Measurements from ENCODE around the gene CIC. TPM values are rescaled to one million over a fixed set of nuclear protein-coding genes. Genes with fewer than 3 reads are reported as not detected.

The CIC gene
- total RNA-seq, 1 donor from 2014 or later = 96.5 TPM

- intact Hi-C loops (cut with micrococcal nuclease) = no loop called here
- Mint-ChIP-seq H3K4me1 (peaks cover 45% of the 10 kb centered on the region), H3K27me3 (no peaks in the 10 kb centered on the region), H3K36me3 (ENCODE audit: low read depth) (peaks cover 27% of the 10 kb centered on the region), H3K4me3 (no peak overlapping the region), H3K27ac (no peak overlapping the region), H3K9me3 (no peaks in the 10 kb centered on the region)
- POLR2A ChIA-PET = no interaction called here
- no peak for DNase-seq
- TF ChIP-seq CTCF (IDR thresholded peaks at IDR 0.05) = no peak
- no peak for ATAC-seq (ENCODE audit: low read depth)
- CTCF ChIA-PET = no interaction called here
Measured at GRCh38 chr19:42271861-42272534, 2.9 kb downstream of the CIC start.

- Mint-ChIP-seq H3K36me3 (ENCODE audit: low read depth) (peaks cover 27% of the 10 kb centered on the region), H3K9me3 (no peaks in the 10 kb centered on the region), H3K27me3 (no peaks in the 10 kb centered on the region), H3K4me3 (no peak overlapping the region), H3K4me1 (peaks cover 44% of the 10 kb centered on the region), H3K27ac (no peak overlapping the region)
- TF ChIP-seq CTCF (IDR thresholded peaks at IDR 0.05) = no peak
- DNase-seq = no peak
- intact Hi-C loops (cut with micrococcal nuclease) = no loop called here
- ChIA-PET POLR2A (no interaction called here), CTCF (no interaction called here)
- ATAC-seq (ENCODE audit: low read depth) = no peak
Measured at GRCh38 chr19:42272535-42272897, 3.5 kb downstream of the CIC start.

DNA sequence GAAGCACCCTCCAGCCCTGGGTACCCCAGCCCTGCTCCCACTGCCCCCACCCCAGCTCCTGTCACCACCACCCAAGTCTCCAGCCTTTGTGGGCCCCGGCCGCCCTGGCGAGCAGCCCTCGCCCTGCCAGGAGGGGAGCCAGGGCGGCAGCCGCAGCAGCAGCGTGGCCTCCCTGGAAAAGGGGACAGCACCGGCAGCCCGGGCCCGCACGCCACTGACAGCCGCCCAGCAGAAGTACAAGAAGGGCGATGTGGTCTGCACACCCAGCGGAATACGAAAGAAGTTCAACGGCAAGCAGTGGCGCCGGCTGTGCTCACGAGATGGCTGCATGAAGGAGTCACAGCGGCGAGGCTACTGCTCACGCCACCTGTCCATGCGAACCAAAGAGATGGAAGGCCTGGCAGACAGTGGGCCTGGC, 3.9 kb downstream of the CIC start:
- no peak for TF ChIP-seq CTCF (IDR thresholded peaks at IDR 0.05)
- Mint-ChIP-seq H3K36me3 (ENCODE audit: low read depth) (peaks cover 27% of the 10 kb centered on the region), H3K9me3 (no peaks in the 10 kb centered on the region), H3K27ac (no peak overlapping the region), H3K4me1 (peaks cover 39% of the 10 kb centered on the region), H3K27me3 (no peaks in the 10 kb centered on the region), H3K4me3 (no peak overlapping the region)
- ChIA-PET CTCF (no interaction called here), POLR2A (no interaction called here)
- DNase-seq (no peak), ATAC-seq (ENCODE audit: low read depth) (no peak)
- intact Hi-C loops (cut with micrococcal nuclease) = no loop called here

DNA sequence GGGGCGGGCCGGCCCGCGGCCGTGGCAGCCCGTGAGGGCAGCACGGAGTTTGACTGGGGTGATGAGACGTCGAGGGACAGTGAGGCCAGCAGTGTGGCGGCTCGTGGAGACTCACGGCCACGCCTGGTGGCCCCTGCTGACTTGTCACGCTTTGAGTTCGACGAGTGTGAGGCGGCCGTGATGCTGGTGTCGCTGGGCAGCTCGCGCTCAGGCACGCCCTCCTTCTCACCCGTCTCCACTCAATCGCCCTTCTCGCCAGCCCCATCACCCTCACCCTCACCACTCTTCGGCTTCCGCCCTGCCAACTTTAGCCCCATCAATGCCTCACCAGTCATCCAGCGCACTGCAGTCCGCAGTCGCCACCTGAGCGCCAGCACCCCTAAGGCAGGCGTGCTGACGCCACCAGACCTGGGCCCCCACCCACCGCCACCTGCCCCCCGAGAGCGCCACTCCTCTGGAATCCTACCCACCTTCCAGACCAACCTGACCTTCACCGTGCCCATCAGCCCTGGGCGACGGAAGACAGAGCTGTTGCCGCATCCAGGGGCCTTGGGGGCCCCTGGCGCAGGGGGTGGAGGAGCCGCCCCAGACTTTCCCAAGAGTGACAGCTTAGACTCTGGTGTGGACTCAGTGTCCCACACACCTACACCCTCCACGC, 4.5 kb downstream of the CIC start:
- POLR2A ChIA-PET = no interaction called here
- CTCF ChIA-PET = no interaction called here
- no peaks in the 10 kb centered on the region for H3K9me3 Mint-ChIP-seq
- no peak for ATAC-seq (ENCODE audit: low read depth)
- no peak overlapping the region for H3K27ac Mint-ChIP-seq
- no peak for TF ChIP-seq CTCF (IDR thresholded peaks at IDR 0.05)
- no peak for DNase-seq
- H3K27me3 Mint-ChIP-seq = no peaks in the 10 kb centered on the region
- intact Hi-C loops (cut with micrococcal nuclease) = no loop called here
- H3K4me3 Mint-ChIP-seq = no peak overlapping the region
- H3K4me1 Mint-ChIP-seq = peaks cover 42% of the 10 kb centered on the region
- H3K36me3 Mint-ChIP-seq (ENCODE audit: low read depth) = peaks cover 27% of the 10 kb centered on the region

DNA sequence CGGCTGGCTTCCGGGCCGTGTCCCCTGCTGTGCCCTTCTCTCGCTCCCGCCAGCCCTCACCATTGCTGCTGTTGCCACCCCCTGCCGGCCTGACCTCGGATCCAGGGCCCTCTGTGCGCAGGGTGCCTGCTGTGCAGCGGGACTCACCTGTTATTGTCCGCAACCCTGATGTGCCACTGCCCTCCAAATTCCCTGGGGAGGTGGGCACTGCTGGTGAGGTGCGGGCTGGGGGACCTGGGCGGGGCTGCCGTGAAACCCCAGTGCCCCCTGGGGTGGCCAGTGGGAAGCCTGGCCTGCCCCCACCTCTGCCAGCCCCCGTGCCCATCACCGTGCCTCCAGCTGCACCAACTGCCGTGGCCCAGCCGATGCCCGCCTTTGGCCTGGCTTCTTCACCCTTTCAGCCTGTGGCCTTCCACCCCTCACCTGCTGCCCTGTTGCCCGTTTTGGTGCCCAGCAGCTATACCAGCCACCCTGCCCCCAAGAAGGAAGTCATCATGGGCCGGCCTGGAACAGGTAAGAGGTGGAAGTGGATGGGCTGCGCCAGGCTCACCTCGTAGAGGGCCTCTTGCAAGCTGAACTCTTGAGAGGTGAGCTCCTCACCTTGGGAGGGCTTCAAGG, 5.1 kb downstream of the CIC start:
- ATAC-seq (ENCODE audit: low read depth) (no peak), DNase-seq (no peak)
- Mint-ChIP-seq H3K4me3 (no peak overlapping the region), H3K36me3 (ENCODE audit: low read depth) (peaks cover 27% of the 10 kb centered on the region), H3K4me1 (peaks cover 48% of the 10 kb centered on the region), H3K27ac (no peak overlapping the region), H3K9me3 (no peaks in the 10 kb centered on the region), H3K27me3 (no peaks in the 10 kb centered on the region)
- no peak for TF ChIP-seq CTCF (IDR thresholded peaks at IDR 0.05)
- intact Hi-C loops (cut with micrococcal nuclease) = no loop called here
- CTCF ChIA-PET = interaction anchor here (1.0 kb wide), 1 partner anchor 29 kb away, joined by 3 read pairs; no protein-coding TSS in a partner anchor
- POLR2A ChIA-PET = no interaction called here

Measured in activated B cell treated with CpG ODN at 0.5 μM for 24 hours (primary cell).